DND-41 (cell line): ENCODE measurements around the gene WFDC12.

Experiments
- EZH2 ChIP-seq: IDR thresholded peaks from 3 replicates; pipeline ENCODE4 v1.6.1; 2012; ENCODE audit warnings: borderline replicate concordance, low read depth, mild to moderate bottlenecking, moderate library complexity, low read length, inconsistent platforms; ENCODE audit not compliant: severe bottlenecking
- TF ChIP-seq, protein P1 (sequence below): IDR thresholded peaks from 2 replicates; pipeline ENCODE4 v1.5.1; 2012; ENCODE audit warnings: borderline replicate concordance, low read length, moderate library complexity, mild to moderate bottlenecking; ENCODE audit not compliant: poor library complexity, severe bottlenecking; ENCODE audit errors: extremely low read depth

DNA sequence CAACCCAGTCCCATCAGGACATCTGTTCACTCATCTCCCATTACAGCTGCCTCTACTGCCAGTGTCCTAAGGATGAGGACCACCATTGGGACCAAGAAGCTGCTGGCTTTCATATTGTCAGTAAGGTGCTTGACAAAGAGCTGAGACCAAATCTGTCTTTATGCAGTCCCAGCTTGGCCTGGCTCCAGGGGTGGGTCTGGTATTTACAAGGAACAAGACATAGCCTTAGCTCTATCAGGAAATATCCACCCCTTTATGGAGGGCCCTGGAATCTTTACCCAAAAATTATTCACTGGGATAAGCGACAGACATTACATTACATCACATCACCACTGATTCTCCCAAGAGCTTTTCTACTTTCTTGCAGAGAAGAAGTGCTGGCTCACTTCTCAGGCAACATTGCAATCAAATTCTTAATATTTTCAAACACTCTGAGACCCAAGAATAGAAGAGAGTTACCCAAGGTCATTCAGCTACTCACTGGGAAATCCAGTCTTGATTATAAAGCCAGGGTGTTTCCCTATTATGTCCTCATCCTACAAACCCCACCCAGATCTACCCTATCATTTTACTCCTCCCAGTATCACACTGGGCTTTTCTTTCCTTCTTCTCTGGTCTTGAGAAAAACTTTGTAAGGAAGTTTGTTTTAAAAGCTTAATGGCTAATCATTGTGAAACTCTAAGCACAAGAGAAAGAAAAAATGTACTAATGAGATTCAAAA, 39.0 kb upstream of the WFDC12 start:
- TF ChIP-seq EZH2, result no peak
- TF ChIP-seq, protein P1, sequence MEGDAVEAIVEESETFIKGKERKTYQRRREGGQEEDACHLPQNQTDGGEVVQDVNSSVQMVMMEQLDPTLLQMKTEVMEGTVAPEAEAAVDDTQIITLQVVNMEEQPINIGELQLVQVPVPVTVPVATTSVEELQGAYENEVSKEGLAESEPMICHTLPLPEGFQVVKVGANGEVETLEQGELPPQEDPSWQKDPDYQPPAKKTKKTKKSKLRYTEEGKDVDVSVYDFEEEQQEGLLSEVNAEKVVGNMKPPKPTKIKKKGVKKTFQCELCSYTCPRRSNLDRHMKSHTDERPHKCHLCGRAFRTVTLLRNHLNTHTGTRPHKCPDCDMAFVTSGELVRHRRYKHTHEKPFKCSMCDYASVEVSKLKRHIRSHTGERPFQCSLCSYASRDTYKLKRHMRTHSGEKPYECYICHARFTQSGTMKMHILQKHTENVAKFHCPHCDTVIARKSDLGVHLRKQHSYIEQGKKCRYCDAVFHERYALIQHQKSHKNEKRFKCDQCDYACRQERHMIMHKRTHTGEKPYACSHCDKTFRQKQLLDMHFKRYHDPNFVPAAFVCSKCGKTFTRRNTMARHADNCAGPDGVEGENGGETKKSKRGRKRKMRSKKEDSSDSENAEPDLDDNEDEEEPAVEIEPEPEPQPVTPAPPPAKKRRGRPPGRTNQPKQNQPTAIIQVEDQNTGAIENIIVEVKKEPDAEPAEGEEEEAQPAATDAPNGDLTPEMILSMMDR, result no peak
